SK-N-SH (cell line): ENCODE results near the gene SMIM7. TPM values are rescaled to one million over a fixed set of nuclear protein-coding genes. Genes with fewer than 3 reads are reported as not detected.

ENCODE experiments used
- CTCF ChIA-PET: fragments of 300-600, 350-600 bp; formaldehyde crosslinking; extraction: SDS; loops from one replicate; lab custom pipeline; 2021; lab: Yijun Ruan, JAX
- POLR2A ChIA-PET: fragments of 350-600 bp; sonication (Branson Sonifier 250); formaldehyde crosslinking; extraction: SDS; loops from one replicate; lab custom pipeline; 2020; ENCODE audit warnings: antibody characterized with exemption, inconsistent platforms; lab: Yijun Ruan, JAX
- DNase-seq: peaks from one replicate; pipeline ENCODE4 v3.0.0; 2012
- H2AFZ ChIP-seq: fragments of 200-600 bp; sonication (generic); 2 replicates; pipeline ENCODE4 v1.8.1; 2016; ENCODE audit warnings: antibody characterized with exemption, mild to moderate bottlenecking, low read depth
- H3F3A ChIP-seq: fragments of 200-600 bp; sonication (generic); replicated peaks from 2 replicates; pipeline ENCODE3; 2016; ENCODE audit warnings: antibody characterized with exemption, mild to moderate bottlenecking; ENCODE audit not compliant: insufficient read depth
- H3K27ac ChIP-seq, 2 experiments: fragments of 200-500 bp in 1 of 2; fragments of 200-600 bp in 1 of 2; sonication (Bioruptor generic) in 1 of 2; sonication (generic), shearing (Covaris generic) in 1 of 2; 2 replicates each; pipeline versions ENCODE4 v1.5.1 to v1.6.1; 2014 to 2016; ENCODE audit warnings: low read depth in 2 of 2, inconsistent platforms in 1 of 2, low read length in 1 of 2, mild to moderate bottlenecking in 1 of 2, mixed read lengths in 1 of 2
- H3K27me3 ChIP-seq: fragments of 200-600 bp; sonication (generic), shearing (Covaris generic); 2 replicates; pipeline ENCODE4 v1.6.1; 2016; ENCODE audit warnings: mixed run types; ENCODE audit not compliant: insufficient read depth
- H3K36me3 ChIP-seq, 2 experiments: fragments of 200-500 bp in 1 of 2; fragments of 200-600 bp in 1 of 2; sonication (Bioruptor generic) in 1 of 2; sonication (generic) in 1 of 2; replicated peaks in 1 of 2; 2 replicates each; pipeline versions ENCODE3 to v1.5.1; 2014 to 2016; ENCODE audit warnings: low read length in 1 of 2, mild to moderate bottlenecking in 1 of 2; ENCODE audit not compliant: insufficient read depth in 2 of 2, control insufficient read depth in 1 of 2
- H3K4me1 ChIP-seq, 2 experiments: fragments of 200-500 bp in 1 of 2; fragments of 200-600 bp in 1 of 2; sonication (Bioruptor generic) in 1 of 2; sonication (generic), shearing (Covaris generic) in 1 of 2; 2 replicates each; pipeline versions ENCODE4 v1.5.1 to v1.6.1; 2014 to 2016; ENCODE audit warnings: low read depth in 1 of 2, low read length in 1 of 2, mixed run types in 1 of 2; ENCODE audit not compliant: insufficient read depth in 2 of 2, control insufficient read depth in 1 of 2
- H3K4me2 ChIP-seq: fragments of 200-600 bp; sonication (generic), shearing (Covaris generic); 2 replicates; pipeline ENCODE4 v1.6.1; 2017; ENCODE audit warnings: mixed run types
- H3K4me3 ChIP-seq, 2 experiments: fragments of 200-500 bp in 1 of 2; fragments of 200-600 bp in 1 of 2; sonication (Bioruptor generic) in 1 of 2; sonication (generic), shearing (Covaris generic) in 1 of 2; 2 replicates each; pipeline versions ENCODE4 v1.5.1 to v1.8.1; 2014 to 2016; ENCODE audit warnings: low read depth in 2 of 2, inconsistent platforms in 1 of 2, low read length in 1 of 2, mild to moderate bottlenecking in 1 of 2, mixed read lengths in 1 of 2, moderate library complexity in 1 of 2
- H3K79me2 ChIP-seq: fragments of 200-600 bp; sonication (generic); 2 replicates; pipeline ENCODE4 v1.8.1; 2017; ENCODE audit warnings: mild to moderate bottlenecking; ENCODE audit not compliant: insufficient read depth
- H3K9ac ChIP-seq: fragments of 200-600 bp; sonication (generic); 2 replicates; pipeline ENCODE4 v1.6.1; 2017; ENCODE audit warnings: mixed run types
- H3K9me2 ChIP-seq: fragments of 200-600 bp; sonication (generic); 2 replicates; pipeline ENCODE4 v1.6.1; 2017; ENCODE audit warnings: mixed run types
- H3K9me3 ChIP-seq: fragments of 200-600 bp; sonication (generic); 2 replicates; pipeline ENCODE4 v1.6.1; 2017; ENCODE audit warnings: mixed run types, mild to moderate bottlenecking, moderate library complexity
- H4K20me1 ChIP-seq: fragments of 200-600 bp; sonication (generic); 2 replicates; pipeline ENCODE4 v1.6.1; 2017; ENCODE audit warnings: mild to moderate bottlenecking, mixed run types; ENCODE audit not compliant: insufficient read depth
- CTCF ChIP-seq: fragments of 200-600 bp; sonication (generic); IDR thresholded peaks from 2 replicates; pipeline ENCODE4 v1.6.1; 2017; ENCODE audit warnings: antibody characterized with exemption, mild to moderate bottlenecking, moderate library complexity
- ELF1 ChIP-seq: IDR thresholded peaks from 2 replicates; pipeline ENCODE4 v1.4.0; 2012
- FOSL2 ChIP-seq: IDR thresholded peaks from 2 replicates; pipeline ENCODE4 v1.4.0; 2012; ENCODE audit warnings: low read depth, mild to moderate bottlenecking, moderate library complexity, borderline replicate concordance
- FOXM1 ChIP-seq: IDR thresholded peaks from 2 replicates; pipeline ENCODE4 v1.4.0; 2012; ENCODE audit warnings: low read depth, mild to moderate bottlenecking
- GABPA ChIP-seq: IDR thresholded peaks from 2 replicates; pipeline ENCODE4 v1.4.0; 2012; ENCODE audit warnings: low read depth, mild to moderate bottlenecking
- JUND ChIP-seq: IDR thresholded peaks from 2 replicates; pipeline ENCODE4 v1.4.0; 2012
- MEF2A ChIP-seq: IDR thresholded peaks from 2 replicates; pipeline ENCODE4 v1.4.0; 2012; ENCODE audit warnings: low read depth, borderline replicate concordance
- MXI1 ChIP-seq: IDR thresholded peaks from 2 replicates; pipeline ENCODE4 v1.6.1; 2012; ENCODE audit warnings: mild to moderate bottlenecking, low read depth, low read length, improper control_type of control experiment
- NFIC ChIP-seq: IDR thresholded peaks from 2 replicates; pipeline ENCODE4 v1.4.0; 2012; ENCODE audit warnings: borderline replicate concordance
- NRF1 ChIP-seq: IDR thresholded peaks from 2 replicates; pipeline ENCODE4 v1.6.1; 2012; ENCODE audit warnings: low read depth, mild to moderate bottlenecking, low read length
- PBX3 ChIP-seq: IDR thresholded peaks from 2 replicates; pipeline ENCODE4; 2012
- RAD21 ChIP-seq: IDR thresholded peaks from 2 replicates; pipeline ENCODE4 v1.6.1; 2012; ENCODE audit warnings: mild to moderate bottlenecking, low read length
- REST ChIP-seq: IDR thresholded peaks from 2 replicates; pipeline ENCODE4 v1.6.1; 2012; ENCODE audit warnings: mild to moderate bottlenecking, low read depth, low read length, moderate library complexity
- SIN3A ChIP-seq: IDR thresholded peaks from 2 replicates; pipeline ENCODE4 v1.6.1; 2012; ENCODE audit warnings: low read depth, mild to moderate bottlenecking, low read length, moderate library complexity, borderline replicate concordance
- TCF12 ChIP-seq: IDR thresholded peaks from 2 replicates; pipeline ENCODE4 v1.4.0; 2012
- TEAD4 ChIP-seq: IDR thresholded peaks from 2 replicates; pipeline ENCODE4 v1.4.0; 2012; ENCODE audit warnings: mild to moderate bottlenecking, borderline replicate concordance; ENCODE audit not compliant: insufficient read depth
- USF2 ChIP-seq: fragments of 150-350 bp; IDR thresholded peaks from 2 replicates; pipeline ENCODE4 v1.6.1; 2017; ENCODE audit warnings: antibody characterized with exemption, low read length, low read depth, borderline replicate concordance
- YY1 ChIP-seq: IDR thresholded peaks from 2 replicates; pipeline ENCODE4 v1.4.0; 2012; ENCODE audit warnings: low read depth, mild to moderate bottlenecking
- WGBS: methylation state at CpG from one replicate; pipeline ENCODE4 v1.1.6; 2017; ENCODE audit warnings: low lambda C conversion rate; 5-methylcytosine and 5-hydroxymethylcytosine counted together
- polyA plus RNA-seq, 3 experiments: library from polyadenylated mRNA; depleted of rRNA; stranded (reverse); fragments of >200 nt; gene quantifications; 2 replicates each; pipeline ENCODE4 v1.2.3, GENCODE V29; 2012

Gene SMIM7
- polyA plus RNA-seq, 1 of the 3 experiments (the other 2 are of a cell fraction), result 74.2 TPM

GRCh38 chr19:16604615-16605014 lies 55.3 kb downstream of the SMIM7 start:
- no peak overlapping the region for H2AFZ ChIP-seq
- H3K4me2 ChIP-seq, result no peak overlapping the region
- no peak overlapping the region for H3K9ac ChIP-seq
- 87% methylated on average over 5 of the region's 6 CpGs for WGBS
- H3K79me2 ChIP-seq, result peaks cover 100% of the 10 kb centered on the region
- no peaks in the 10 kb centered on the region for H3K9me2 ChIP-seq
- TF ChIP-seq TEAD4 (no peak), RAD21 (no peak), REST (no peak), MXI1 (no peak), CTCF (no peak), NFIC (no peak), USF2 (no peak), FOSL2 (no peak), ELF1 (no peak), TCF12 (no peak), MEF2A (no peak), JUND (no peak), NRF1 (no peak), PBX3 (no peak), YY1 (no peak), FOXM1 (no peak), SIN3A (no peak), GABPA (no peak)
- H3K4me1 ChIP-seq, result peaks cover 4 to 40% of the 10 kb centered on the region in 2 experiments; a peak in 2 of 4 replicates
- no peaks in the 10 kb centered on the region for H3F3A ChIP-seq
- H3K27ac ChIP-seq, result no peak overlapping the region
- H3K27me3 ChIP-seq, result no peaks in the 10 kb centered on the region
- peaks cover 94% of the 10 kb centered on the region for H4K20me1 ChIP-seq
- H3K36me3 ChIP-seq, result no peaks in the 10 kb centered on the region
- no peak overlapping the region for H3K4me3 ChIP-seq
- ChIA-PET CTCF (no interaction called here), POLR2A (no interaction called here)
- no peaks in the 10 kb centered on the region for H3K9me3 ChIP-seq
- DNase-seq, result no peak
